HG03280 (cell line): Measurements from ENCODE around the gene NTF3.

ENCODE experiments used
- ATAC-seq: cut with Tn5 transposase; IDR thresholded peaks from one replicate; pipeline ENCODE4 v1.9.1; 2021; ENCODE audit warnings: mild to moderate bottlenecking, moderate library complexity; ENCODE audit not compliant: unreplicated experiment

The NTF3 gene

GRCh38 chr12:5509557-5509956, 77.6 kb downstream of the NTF3 start:
- no peak for ATAC-seq

GRCh38 chr12:5510251-5510805, 78.4 kb downstream of the NTF3 start:
- ATAC-seq, result no peak

- ATAC-seq, result no peak
These were observed 79.3 kb downstream of the NTF3 start for GRCh38 chr12:5511256-5511643.

GRCh38 chr12:5511644-5512600, 80.0 kb downstream of the NTF3 start:
- ATAC-seq, result no peak

- ATAC-seq, result no peak
These were observed 80.7 kb downstream of the NTF3 start for GRCh38 chr12:5512601-5512970.

- no peak for ATAC-seq
These were observed 81.5 kb downstream of the NTF3 start for GRCh38 chr12:5513406-5513805.

- ATAC-seq, result no peak
These were observed 82.1 kb downstream of the NTF3 start for GRCh38 chr12:5514016-5514415.

- no peak for ATAC-seq
These were observed 82.6 kb downstream of the NTF3 start for GRCh38 chr12:5514545-5514944.

GRCh38 chr12:5515458-5515857, 83.5 kb downstream of the NTF3 start:
- ATAC-seq, result no peak

- no peak for ATAC-seq
These were observed 84.7 kb downstream of the NTF3 start for GRCh38 chr12:5516371-5517241.

- no peak for ATAC-seq
These were observed 86.9 kb downstream of the NTF3 start for GRCh38 chr12:5518584-5519365.

GRCh38 chr12:5520037-5520436, 88.1 kb downstream of the NTF3 start:
- ATAC-seq, result no peak

GRCh38 chr12:5520831-5521230, 88.9 kb downstream of the NTF3 start:
- no peak for ATAC-seq

GRCh38 chr12:5521456-5522325, 89.8 kb downstream of the NTF3 start:
- ATAC-seq, result no peak

GRCh38 chr12:5522432-5523335, 90.8 kb downstream of the NTF3 start:
- ATAC-seq, result no peak

GRCh38 chr12:5523396-5524115, 91.6 kb downstream of the NTF3 start:
- ATAC-seq, result no peak

- ATAC-seq, result no peak
These were observed 92.3 kb downstream of the NTF3 start for GRCh38 chr12:5524116-5524768.
